Measurements from ENCODE around the gene SEMA3C.

The SEMA3C gene

DNA sequence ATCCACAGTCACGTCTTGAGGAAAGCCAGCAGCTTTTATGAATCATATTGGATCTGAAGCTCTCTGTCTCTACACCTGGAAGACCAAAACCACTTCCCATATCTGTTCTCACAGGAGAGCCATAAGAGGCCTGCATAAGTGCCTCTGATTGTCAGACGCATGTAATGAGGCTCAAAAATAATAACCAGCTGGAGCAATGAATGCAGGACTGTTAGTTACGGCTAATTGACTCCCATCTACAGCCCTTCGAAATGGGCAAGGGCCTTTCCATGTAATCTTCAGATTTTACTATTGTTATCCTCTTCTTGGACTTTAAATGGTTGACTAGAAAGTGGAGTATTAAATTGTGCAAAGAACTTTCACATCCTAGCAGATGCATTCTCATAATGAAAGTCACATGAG, 4.4 kb upstream of the SEMA3C start:
- in situ Hi-C loops (cut with HindIII; ENCODE audit: low pct_ligation_motif_present, low sequenced_read_pairs), result no loop called here

DNA sequence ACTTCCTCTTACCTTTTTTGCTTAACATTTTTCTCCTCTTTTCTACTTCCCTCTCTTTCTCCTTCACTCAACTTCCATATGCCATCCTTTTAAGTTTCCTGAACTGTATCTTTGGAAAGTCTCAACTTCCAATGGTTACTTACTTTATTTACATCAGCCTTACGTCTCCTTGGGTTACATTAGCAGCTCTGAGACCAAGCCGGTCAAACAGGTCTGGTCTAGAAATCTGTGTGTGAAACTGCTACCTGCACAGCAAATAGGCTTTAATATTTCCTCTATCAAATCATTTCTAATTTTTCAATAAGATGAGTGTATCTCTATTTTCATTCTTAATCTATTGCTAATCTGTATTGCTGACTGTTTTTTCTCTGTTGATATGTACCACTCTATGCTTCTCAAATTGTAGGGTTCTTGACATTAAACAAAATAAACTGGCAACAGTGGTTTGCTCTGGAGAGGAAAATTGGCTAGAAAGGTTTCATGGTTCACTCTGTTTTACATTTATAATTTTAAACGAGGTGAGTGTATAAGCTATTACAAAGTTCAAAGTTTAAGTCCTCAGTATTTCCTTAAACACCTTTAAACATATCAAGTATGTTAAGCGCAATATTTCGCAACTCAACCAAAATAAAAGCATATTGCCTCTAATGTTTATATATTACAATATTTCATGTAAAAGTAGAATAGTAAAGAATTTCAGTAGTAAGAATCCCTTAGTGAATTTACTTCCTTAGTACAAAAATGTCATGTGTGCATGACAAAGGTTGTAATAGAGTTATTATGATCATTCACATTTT, 3.6 kb upstream of the SEMA3C start:
- in situ Hi-C loops (cut with HindIII; ENCODE audit: low pct_ligation_motif_present, low sequenced_read_pairs), result no loop called here
- no peak for TF ChIP-seq CTCF (IDR thresholded peaks at IDR 0.05; ENCODE audit: low read depth, low read length, missing control alignments)
- no peaks in the 10 kb centered on the region for H3K27me3 ChIP-seq (replicated peaks)
- H3K36me3 ChIP-seq (replicated peaks), result no peaks in the 10 kb centered on the region
- DNase-seq, result no peak
- no peak overlapping the region for H3K27ac ChIP-seq
- H3K4me3 ChIP-seq (ENCODE audit: low read depth, low read length), result no peak overlapping the region

More for the DNA sequence above, 4.4 kb upstream of the SEMA3C start:
- no peak for DNase-seq
- TF ChIP-seq CTCF (IDR thresholded peaks at IDR 0.05; ENCODE audit: low read depth, low read length, missing control alignments), result no peak
- Histone ChIP-seq H3K4me3 (ENCODE audit: low read depth, low read length) (no peak overlapping the region), H3K36me3 (replicated peaks) (no peaks in the 10 kb centered on the region), H3K27me3 (replicated peaks) (no peaks in the 10 kb centered on the region), H3K27ac (no peak overlapping the region)

DNA sequence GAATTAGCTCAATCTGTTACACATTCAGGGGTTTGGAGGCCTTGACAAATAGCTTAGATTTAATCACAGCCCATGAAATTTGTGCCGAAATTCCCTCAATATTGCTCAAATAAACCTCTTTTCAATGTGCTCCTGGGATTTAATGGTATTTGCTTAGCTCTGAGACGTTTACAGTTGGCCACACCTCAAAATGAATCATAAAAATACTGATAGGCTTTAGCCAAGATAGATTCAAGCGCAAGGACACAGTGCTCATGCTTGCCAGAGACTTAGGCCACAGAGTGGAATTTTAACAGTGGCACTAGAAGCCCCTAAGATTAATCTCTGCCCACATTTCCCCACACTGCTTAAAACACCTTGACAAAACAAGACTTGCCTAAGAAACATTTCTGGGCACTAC, 2.3 kb upstream of the SEMA3C start:
- TF ChIP-seq CTCF (IDR thresholded peaks at IDR 0.05; ENCODE audit: low read depth, low read length, missing control alignments), result no peak
- H3K4me3 ChIP-seq (ENCODE audit: low read depth, low read length), result no peak overlapping the region
- DNase-seq, result no peak
- H3K36me3 ChIP-seq (replicated peaks), result no peaks in the 10 kb centered on the region
- in situ Hi-C loops (cut with HindIII; ENCODE audit: low pct_ligation_motif_present, low sequenced_read_pairs), result no loop called here
- no peaks in the 10 kb centered on the region for H3K27me3 ChIP-seq (replicated peaks)
- no peak overlapping the region for H3K27ac ChIP-seq

GRCh38 chr7:80918399-80918798, 452 bp downstream of the SEMA3C start:
- peak overlapping the region; percentile 83 for H3K4me3 ChIP-seq (ENCODE audit: low read depth, low read length)
- in situ Hi-C loops (cut with HindIII; ENCODE audit: low pct_ligation_motif_present, low sequenced_read_pairs), result no loop called here
- H3K27ac ChIP-seq, result peak overlapping the region; percentile 55
- H3K36me3 ChIP-seq (replicated peaks), result peaks cover 5% of the 10 kb centered on the region
- no peak for TF ChIP-seq CTCF (IDR thresholded peaks at IDR 0.05; ENCODE audit: low read depth, low read length, missing control alignments)
- H3K27me3 ChIP-seq (replicated peaks), result no peaks in the 10 kb centered on the region
- no peak for DNase-seq

GRCh38 chr7:80916770-80917741, 1.8 kb downstream of the SEMA3C start:
- Histone ChIP-seq H3K27ac (no peak overlapping the region), H3K4me3 (ENCODE audit: low read depth, low read length) (peak overlapping the region; percentile 83), H3K36me3 (replicated peaks) (peaks cover 5% of the 10 kb centered on the region), H3K27me3 (replicated peaks) (no peaks in the 10 kb centered on the region)
- peak; percentile 77 for DNase-seq
- peak; percentile 53 for TF ChIP-seq CTCF (IDR thresholded peaks at IDR 0.05; ENCODE audit: low read depth, low read length, missing control alignments)
- in situ Hi-C loops (cut with HindIII; ENCODE audit: low pct_ligation_motif_present, low sequenced_read_pairs), result no loop called here
